ENCODE results near the gene CNTNAP2. TPM values are rescaled to one million over a fixed set of nuclear protein-coding genes. Genes with fewer than 3 reads are reported as not detected.

CNTNAP2 gene
- total and polyA plus RNA-seq, 11 donors = 0.01 to 2.6 (median 0.31) TPM; not detected in 3

DNA sequence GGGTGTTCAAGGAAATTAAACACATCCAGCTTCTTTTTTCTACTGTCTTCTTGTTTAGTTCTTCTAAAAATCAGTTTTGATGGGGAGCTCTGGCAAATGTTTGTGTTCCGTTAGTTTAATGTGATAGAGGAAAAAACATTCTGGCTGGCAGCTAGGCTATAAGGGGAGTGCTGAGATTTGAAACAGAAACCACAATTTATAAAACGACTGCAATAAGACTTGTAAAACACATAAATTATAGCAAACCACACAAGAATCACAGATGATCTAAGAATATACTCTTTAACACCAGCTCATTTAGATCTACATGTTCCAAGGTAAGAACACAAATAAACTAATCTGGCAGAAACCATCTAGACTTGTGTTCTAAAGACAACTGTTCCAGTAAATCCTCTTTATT, 425.5 kb downstream of the CNTNAP2 start:
- Histone ChIP-seq H3K9me3 (no peaks in the 10 kb centered on the region), H3K27ac (no peak overlapping the region), H3K27me3 (no peaks in the 10 kb centered on the region), H3K4me3 (no peak overlapping the region), H3K4me1 (no peaks in the 10 kb centered on the region), H3K36me3 (no peaks in the 10 kb centered on the region)
- ATAC-seq (no peak), DNase-seq (no peak)
- WGBS, 4 donors = 65 to 73% (median 70%) methylated on average over 2 of the region's 2 CpGs
- no peak for TF ChIP-seq POLR2A (IDR thresholded peaks at IDR 0.05)
- TF ChIP-seq, protein P1, sequence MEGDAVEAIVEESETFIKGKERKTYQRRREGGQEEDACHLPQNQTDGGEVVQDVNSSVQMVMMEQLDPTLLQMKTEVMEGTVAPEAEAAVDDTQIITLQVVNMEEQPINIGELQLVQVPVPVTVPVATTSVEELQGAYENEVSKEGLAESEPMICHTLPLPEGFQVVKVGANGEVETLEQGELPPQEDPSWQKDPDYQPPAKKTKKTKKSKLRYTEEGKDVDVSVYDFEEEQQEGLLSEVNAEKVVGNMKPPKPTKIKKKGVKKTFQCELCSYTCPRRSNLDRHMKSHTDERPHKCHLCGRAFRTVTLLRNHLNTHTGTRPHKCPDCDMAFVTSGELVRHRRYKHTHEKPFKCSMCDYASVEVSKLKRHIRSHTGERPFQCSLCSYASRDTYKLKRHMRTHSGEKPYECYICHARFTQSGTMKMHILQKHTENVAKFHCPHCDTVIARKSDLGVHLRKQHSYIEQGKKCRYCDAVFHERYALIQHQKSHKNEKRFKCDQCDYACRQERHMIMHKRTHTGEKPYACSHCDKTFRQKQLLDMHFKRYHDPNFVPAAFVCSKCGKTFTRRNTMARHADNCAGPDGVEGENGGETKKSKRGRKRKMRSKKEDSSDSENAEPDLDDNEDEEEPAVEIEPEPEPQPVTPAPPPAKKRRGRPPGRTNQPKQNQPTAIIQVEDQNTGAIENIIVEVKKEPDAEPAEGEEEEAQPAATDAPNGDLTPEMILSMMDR (IDR thresholded peaks at IDR 0.05) = no peak
- intact Hi-C loops (cut with DNase I) = no loop called here

DNA sequence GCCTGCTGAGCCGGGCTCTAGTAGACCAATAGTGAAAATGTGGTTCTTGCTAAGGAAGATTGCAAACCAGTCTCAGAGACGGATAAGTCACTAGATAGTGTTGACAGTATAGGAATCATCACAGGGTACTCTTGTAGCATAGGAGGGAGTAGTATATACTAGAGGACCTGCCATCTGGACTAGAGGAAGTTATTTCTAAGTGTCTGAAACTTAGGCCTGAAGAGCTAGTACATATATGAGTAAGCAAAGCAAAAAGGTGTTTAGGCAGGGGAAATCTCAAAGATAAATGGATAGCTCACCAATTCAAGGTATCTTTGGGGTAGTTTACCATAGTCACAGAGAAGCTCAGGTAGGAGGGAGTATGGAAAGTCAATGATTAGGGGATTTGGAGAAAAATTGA, 428.1 kb downstream of the CNTNAP2 start:
- no peaks in the 10 kb centered on the region for H3K4me1 ChIP-seq
- TF ChIP-seq, protein P1 (IDR thresholded peaks at IDR 0.05) = no peak
- TF ChIP-seq POLR2A (IDR thresholded peaks at IDR 0.05) = no peak
- intact Hi-C loops (cut with DNase I) = no loop called here
- H3K9me3 ChIP-seq = peaks cover 0 to 7% (median 0%) of the 10 kb centered on the region in 12 donors
- DNase-seq = no peak
- no peak overlapping the region for H3K4me3 ChIP-seq
- ATAC-seq = no peak
- H3K36me3 ChIP-seq = no peaks in the 10 kb centered on the region
- H3K27me3 ChIP-seq = no peaks in the 10 kb centered on the region
- H3K27ac ChIP-seq = no peak overlapping the region
- 42 to 58% (median 54%) methylated on average over 2 of the region's 2 CpGs for WGBS, 4 donors

DNA sequence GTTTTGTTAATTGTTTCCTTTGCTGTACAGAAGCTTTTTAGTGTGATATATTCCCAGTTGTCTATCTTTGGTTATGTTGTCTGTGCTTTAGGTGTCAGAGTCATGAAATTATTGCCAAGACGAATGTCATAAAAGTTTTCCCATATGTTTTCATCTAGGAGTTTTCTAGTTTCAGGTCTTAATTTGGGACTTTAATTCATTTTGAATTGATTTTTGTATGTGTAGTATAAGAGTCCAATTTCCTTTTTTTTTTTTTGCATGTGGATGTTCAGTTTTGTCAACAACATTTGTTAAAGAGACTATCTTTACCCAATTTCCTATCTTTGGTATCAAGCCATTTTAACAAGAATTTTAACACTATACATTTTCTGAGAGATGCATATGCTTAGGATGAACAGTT, 432.2 kb downstream of the CNTNAP2 start:
- Histone ChIP-seq H3K36me3 (no peaks in the 10 kb centered on the region), H3K4me3 (no peak overlapping the region), H3K27me3 (no peaks in the 10 kb centered on the region), H3K9me3 (peaks cover 0 to 7% (median 0%) of the 10 kb centered on the region in 12 donors), H3K27ac (no peak overlapping the region), H3K4me1 (no peaks in the 10 kb centered on the region)
- TF ChIP-seq POLR2A (IDR thresholded peaks at IDR 0.05) = no peak
- TF ChIP-seq, protein P1 (IDR thresholded peaks at IDR 0.05) = no peak
- ATAC-seq (no peak), DNase-seq (no peak)
- intact Hi-C loops (cut with DNase I) = no loop called here
- WGBS, 4 donors = 60 to 69% (median 63%) methylated on average over 1 of the region's 1 CpG

DNA sequence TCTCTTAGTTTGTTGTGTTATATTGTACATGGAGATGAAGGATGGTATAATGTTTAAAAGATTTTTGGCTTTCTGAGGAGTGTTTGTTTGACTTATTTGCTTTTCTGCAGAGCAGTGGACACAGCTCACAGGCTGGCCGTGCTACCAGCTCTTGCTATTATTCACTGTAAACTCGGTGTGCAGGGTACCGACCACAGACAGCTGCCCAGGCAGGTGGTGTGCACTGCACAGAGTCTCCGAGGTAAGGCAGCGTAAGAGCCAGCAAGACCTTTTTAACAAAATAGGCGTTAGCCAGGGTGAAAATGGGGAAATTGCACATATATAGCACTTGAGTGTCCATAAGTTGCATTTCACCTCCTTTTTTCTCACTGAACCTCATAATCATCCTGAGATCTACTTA, 438.0 kb downstream of the CNTNAP2 start:
- WGBS, 4 donors = 76 to 83% (median 79%) methylated on average over 6 of the region's 6 CpGs
- Histone ChIP-seq H3K9me3 (peaks cover 0 to 4% (median 0%) of the 10 kb centered on the region in 12 donors), H3K27ac (no peak overlapping the region), H3K4me1 (no peaks in the 10 kb centered on the region), H3K27me3 (no peaks in the 10 kb centered on the region), H3K4me3 (no peak overlapping the region), H3K36me3 (no peaks in the 10 kb centered on the region)
- intact Hi-C loops (cut with DNase I) = no loop called here
- no peak for ATAC-seq
- no peak for TF ChIP-seq POLR2A (IDR thresholded peaks at IDR 0.05)
- TF ChIP-seq, protein P1 (IDR thresholded peaks at IDR 0.05) = no peak
- DNase-seq = no peak

All from heart left ventricle (tissue), 16 donors.